DLD1 (cell line): Measurements from ENCODE around the gene AMBP.

Experiments
- in situ Hi-C: cut with HindIII; loops from 2 replicates; pipeline ENCODE4 v1.10.0; 2017; ENCODE audit warnings: low sequenced_read_pairs

Gene AMBP

DNA sequence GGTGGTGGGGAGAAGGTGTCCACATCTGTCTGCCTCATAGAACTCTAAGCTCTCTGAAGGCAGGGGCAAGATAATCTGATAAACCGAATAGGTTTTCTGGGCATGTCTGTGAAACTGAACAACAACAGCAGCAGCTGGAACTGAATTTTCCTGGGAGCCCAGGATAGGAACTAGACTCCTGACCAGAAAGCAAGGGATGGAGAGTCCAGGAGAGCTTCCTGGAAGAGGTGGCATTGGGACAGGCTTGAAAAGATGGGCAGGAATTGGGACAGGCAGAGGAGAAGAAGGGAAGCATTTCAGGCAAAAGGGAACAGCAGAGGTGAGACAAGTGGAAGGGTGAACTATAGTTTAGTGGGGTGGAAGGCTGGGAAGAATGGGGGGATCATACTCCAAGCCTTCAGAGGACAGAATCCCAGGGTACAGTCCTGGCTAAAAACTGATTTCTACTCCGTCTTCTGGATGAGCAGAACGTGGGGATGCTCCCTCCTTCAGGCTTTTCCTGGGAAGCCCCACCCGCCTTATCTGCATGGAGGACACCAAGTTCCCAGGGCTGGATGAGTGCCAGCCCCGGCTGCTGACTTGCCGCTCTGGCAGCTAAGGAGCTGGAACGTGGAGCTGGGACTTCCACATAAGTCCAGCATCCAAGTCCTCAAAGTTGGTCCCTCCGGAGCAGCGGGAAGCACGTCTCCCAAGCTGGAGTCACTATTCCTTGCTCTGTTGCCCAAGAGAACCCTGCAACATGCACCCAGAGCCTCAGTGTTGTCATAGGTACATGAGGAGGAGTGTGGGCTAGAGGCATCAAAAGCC is 34.9 kb upstream of the AMBP start:
- in situ Hi-C loops = no loop called here

DNA sequence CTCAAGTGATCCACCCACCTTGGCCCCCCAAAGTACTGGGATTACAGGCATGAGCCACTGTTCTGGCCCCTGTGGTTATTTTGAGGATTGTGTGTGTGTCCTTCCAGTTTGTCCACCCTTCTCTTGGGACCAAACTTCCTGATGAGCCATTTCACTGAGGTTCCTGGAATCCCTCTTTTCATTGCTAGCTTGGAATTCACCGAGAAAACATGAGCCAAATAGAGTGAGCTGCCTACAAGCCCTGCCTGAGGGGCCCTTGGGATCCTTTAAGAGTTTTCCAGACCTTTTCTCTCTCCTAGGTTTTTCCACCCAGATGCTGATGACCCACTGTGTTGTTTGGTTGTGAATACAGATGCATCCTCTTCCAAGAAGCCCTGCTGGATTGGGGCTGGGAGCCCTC is 34.2 kb upstream of the AMBP start:
- in situ Hi-C loops = no loop called here

DNA sequence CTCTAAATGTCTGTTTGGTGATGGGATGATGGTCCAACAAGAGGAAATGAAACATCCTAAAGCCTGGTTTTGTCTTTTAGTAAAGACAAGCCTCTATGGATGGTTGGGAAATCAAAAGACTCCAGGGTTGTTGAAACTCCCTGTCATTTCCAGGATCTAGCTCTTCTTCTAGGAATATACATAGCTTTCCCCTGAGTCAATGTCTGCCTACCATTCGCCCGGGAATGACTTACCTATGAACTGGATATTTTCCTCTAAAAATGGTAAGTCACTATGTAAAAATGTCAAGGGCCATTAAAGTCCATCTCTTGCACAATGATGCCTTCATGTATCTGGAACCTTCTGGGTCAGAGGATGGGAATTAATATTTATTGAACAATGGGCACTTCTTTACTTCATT is 32.1 kb upstream of the AMBP start:
- in situ Hi-C loops = no loop called here

DNA sequence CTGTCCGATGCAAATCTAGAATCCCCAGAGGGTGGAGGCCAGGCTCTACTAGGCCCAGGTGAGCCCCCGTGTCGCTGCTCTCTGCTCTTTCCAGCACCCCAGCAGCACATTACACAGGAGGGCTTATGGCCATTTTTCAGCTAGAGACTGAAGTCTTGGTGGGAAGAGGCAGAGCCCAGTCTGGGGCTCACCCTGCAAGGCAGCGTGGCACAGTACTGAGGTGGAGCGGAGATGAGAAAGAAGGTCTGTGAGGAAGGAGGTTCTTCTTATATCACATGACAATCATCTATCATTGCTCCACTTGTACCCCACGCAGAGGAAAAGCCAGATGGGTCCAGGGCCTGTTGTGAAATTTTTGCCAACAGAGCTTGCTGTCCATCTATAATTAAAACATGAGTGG is 31.0 kb upstream of the AMBP start:
- in situ Hi-C loops = loop anchor here (5.0 kb wide), 2 partner anchors 93 to 278 kb away; partner anchors contain the start of gene AKNA

DNA sequence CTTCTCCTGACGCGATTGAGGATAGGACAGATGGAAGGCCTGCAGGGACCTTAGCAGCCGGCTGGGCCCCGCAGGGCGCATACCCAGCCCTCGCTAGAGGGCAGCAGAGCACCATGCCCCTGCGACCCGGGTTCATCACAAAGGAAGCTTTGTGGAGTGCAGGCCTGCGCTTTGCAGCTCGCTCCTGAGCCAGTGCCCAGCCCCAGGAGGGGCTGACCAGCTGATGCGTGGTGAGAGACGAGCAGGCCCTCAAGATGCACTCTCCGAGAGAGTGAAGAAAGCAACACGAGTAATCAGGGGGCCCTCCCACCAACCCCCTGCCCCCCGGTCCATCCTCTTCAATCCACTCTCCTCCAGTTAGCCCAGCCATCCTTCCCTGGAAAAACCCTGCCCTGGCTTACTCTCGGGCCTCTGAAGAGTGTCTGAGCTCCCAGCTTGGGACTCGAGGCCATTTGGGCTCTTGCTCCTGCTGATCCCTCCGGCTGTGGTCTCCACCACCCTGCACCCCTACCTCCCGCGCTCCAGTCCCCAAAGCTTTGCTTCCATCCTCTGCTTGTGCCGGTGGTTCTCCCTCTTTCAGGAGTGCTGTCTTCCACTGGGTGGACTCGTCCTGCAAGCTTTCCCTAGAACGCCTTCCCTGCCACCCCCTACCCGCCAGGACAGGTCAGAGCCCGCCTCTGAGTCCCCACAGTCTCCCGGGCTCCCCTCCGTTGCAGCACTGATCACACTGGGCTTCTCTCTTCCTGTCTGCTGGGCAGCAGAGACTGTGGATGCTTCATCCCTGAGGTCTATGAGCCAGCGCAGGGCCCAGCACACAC is 30.1 kb upstream of the AMBP start:
- in situ Hi-C loops = loop anchor here (5.0 kb wide), 2 partner anchors 94 to 279 kb away; partner anchors contain the start of gene AKNA

DNA sequence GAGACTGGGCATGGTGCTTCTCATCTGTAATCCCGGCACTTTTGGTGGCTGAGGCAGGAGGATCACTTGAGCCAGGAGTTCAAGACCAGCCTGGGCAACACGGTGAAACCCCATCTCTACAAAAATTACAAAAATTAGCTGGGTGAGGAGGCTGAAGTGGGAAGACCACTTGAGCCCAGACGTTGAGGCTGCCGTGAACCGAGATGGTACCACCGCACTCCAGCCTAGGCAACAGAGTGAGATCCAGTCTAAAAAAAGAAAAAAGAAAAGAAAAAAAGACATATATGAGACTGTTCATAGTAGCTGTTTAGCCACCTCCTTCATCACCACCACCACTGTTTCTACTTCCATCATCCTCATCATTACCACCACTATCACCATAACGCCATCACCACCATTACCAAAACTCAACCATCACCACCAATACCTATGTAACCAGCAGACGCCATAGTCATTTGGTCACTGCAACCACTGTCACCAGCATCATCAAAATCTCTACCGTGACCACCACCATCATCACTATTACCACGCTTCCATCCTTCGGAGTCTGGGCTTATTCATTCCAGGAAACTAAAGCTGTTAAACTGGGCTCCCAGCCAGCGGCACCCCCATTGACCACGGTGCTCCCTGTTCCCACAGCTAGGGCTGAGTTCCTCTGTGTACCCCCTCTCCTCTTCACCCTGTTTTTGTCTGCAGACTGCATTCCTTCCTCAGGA is 29.3 kb upstream of the AMBP start:
- in situ Hi-C loops = loop anchor here (5.0 kb wide), 2 partner anchors 95 to 280 kb away; partner anchors contain the start of gene AKNA

DNA sequence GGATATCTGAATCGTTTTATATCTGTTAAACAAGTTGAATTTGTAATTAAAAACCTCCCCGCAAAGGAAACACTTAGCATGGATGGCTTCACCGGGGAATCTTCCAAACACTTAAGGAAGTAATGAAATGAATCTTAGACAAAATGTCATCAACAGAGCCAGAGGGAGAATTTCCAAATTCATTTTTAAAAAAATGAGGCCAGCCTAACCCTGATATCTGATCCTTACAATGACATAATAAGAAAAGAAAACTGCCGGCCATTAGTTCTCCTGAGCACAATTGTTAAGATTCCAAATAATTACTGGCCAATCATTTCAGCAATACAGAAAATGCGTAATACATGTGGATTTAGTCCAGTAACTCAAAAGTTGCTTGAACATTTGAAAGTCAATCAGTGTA is 27.1 kb upstream of the AMBP start:
- in situ Hi-C loops = loop anchor here (5.0 kb wide), 2 partner anchors 97 to 282 kb away; partner anchors contain the start of gene AKNA

DNA sequence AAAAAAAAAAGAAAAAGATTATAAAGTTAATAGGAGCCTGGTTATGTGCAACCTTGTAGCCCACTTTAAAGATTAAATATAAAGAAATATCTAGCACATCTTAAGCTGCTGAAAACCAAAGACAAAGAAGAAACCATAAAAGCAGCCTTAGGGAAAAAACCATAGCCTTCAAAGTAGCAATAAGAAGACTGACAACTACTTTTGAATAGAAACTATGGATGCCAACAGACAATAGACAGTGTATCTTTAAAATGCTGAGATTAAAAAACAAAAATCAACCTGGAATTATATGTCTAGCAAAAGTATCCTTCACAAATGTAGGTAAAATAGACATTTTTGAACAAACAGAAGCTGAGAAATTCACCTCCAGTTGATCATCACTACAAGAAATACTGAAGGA is 24.4 kb upstream of the AMBP start:
- in situ Hi-C loops = no loop called here

DNA sequence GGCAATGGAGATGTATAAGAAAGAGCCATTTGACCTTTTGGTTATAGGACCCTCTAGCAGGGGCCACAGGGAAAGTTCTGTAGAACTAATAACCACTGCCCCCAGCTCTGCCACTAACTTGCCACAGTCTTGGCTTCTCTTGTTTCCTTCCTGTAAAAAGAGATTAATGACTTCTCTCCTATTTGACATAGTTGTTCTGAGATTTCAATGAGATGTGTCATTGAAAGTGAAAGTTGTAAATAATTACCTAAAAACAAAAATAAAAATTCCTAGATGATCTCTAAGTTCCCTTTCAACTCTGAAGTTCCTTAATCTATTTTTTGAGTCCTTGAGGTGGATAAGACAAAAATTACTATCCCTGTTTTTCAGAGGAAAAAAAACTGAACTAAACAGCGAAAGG is 22.4 kb upstream of the AMBP start:
- in situ Hi-C loops = no loop called here

DNA sequence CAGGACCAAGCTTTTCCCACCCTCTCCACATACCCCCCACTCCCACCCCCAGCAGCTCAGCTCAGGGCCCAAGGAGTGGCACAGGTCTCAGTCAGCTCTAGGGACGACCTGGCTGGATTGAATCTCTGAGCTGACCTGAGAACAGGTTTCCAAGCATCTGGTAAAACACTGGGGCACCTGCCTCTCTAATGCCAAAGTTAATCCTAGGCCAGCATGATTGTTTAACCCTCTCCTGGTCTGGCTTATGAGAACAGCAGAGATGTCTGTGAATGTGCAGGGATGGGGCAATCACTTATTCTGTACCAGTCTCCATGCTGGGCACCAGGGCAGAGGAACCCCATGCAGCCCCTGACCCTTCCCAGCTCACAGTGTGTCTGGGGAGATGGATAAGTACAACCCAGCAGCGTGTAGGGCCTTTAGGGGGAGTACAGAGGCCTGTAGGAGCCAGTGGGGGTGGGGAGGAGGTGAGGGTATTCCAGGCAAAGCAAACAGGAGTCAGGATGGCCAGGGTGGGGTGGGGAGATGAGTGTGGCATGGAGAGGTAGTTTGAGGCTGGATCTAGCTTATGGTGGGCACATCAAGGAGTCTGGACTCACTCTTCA is 21.7 kb upstream of the AMBP start:
- in situ Hi-C loops = loop anchor here (25.0 kb wide), 1 partner anchor 188 kb away; no protein-coding TSS in a partner anchor

DNA sequence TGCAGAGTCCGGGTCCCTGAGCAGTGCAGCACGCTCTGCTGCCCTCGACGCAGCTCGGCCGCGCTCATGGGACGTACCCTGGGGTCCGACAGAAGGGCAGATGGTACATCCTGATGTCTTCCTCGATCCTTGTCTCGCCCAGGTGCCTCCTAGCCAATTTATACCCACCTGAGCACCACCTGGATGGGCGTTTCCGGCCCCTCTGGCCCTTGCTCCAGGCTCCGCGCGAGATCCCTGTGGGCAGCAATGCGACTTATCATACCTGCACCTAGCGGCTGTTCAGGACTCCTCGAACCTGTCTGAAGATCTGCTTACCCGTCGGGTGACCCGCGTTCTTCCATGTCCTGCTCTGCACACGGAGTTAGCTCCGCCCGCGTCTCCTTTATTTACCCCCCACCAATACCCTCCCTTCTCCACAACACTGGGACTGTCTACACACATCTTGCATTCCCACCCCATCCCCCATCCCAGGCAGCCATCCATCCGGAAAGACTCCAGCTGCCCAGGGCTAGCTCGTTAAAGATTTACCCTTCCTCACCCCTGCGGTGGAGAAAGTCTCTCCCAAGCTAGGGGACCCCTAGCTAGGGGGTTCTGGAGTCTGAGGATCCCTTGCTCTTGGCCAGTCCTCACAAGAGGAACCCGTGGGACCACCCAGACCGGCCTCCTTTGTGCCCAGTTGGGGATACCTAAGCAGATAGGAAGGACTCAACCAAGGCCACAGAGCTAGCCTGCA is 21.0 kb upstream of the AMBP start, which contains the start of gene KIF12:
Gene KIF12, minus strand, starts transcription at position 357 of the 733 bp plus-strand sequence. Its CDS starts 16 bp downstream, at position 341.
- in situ Hi-C loops = loop anchor here (25.0 kb wide), 1 partner anchor 188 kb away; no protein-coding TSS in a partner anchor

DNA sequence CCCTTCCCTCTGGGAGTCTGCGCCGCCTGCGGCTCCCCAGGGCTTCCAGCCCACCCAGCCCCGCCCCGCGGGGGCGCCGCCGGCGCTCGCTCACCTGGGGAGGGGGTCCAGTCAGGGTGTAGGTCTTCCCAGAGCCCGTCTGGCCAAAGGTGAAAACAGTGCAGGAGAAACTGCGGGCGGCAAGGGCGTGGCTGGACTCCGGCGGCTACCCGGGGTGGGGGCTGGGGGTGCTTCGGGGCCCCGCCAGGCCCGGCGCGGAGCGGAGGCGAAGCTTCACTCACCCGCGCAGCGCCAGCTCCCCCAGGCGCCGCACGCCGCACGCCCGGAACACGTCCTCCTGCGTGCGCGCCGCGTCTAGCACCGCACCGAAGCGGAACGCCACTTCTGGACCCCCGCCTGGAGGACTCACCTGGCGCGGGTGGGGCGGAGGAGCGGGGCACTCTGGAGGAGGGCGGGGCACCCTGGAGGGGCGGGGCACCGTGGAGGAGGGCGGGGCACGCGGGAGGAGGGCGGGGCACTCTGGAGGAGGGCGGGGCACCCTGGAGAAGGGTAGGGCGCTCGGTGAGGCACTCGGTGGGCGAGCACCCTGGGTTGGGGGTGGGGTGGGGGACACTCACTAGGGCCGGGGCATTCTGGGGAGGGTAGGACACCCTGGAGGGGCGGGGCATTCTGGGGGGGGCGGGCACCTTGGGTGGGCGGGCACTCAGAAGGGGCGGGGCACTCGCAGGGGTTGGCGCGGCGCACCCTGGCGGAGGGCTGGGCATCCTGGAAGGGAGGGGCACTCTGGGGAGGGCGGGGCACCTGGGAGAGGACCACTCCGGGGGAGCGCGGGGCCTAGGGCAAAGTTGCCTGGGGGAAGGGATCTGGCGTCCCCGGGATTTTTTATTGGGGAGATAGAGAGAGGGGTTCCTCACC is 20.2 kb upstream of the AMBP start:
- in situ Hi-C loops = loop anchor here (25.0 kb wide), 1 partner anchor 189 kb away; no protein-coding TSS in a partner anchor

DNA sequence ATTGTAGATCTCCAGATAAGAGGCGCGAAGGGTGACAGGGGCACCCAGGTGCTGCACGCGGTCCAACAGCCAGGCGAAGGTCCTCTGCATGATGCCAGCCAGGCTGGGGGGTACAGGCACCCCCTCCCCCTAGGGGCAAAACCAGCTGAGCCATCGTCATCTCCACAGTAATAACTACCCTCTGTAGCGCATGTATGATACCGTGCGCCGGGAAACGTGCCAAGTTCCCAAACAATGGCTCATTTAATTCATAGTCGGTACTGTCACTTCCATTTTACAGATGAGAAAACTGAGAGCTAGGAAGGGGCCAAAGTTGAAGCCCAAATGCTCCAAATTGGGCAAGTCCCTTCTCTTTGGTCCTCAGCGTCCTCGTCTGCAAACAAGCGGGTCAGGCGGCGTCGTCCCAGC is 19.5 kb upstream of the AMBP start:
- in situ Hi-C loops = loop anchor here (25.0 kb wide), 1 partner anchor 190 kb away; no protein-coding TSS in a partner anchor

DNA sequence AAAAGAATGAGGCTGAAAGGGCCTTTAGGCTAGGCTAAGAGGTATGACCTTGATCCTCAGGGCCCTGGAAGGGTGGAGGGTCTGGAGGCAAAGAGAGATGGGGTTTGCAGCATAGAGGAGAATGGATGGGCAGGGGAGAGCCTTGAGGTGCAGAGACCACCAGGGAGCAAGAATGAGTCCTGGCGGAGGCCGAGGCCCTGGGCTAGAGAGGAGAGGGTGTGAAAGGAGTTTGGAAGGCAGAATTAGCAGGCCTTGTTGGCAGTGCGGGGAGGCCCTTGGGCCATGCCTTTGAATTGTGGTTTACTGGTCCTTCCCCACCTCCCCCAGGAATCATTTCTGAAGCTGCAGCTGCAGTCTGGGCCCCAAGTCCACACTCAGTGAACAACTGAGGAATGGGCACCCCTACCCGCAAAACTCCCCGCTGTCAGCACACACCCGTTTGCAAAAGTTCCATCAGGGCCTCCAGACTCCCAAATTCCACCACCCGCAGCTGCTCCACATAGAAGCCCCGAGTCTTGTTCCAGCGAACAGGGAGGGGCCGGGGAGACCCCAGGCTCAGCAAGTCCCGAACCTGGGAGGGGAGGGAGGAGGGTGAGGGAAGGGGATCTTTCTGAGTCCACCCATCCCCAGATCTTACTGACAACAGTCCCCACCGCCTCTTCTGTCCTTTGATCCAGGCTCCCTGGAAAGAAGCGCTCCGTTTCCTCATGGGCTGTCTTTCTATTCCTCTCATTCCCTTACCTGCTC is 18.9 kb upstream of the AMBP start:
- in situ Hi-C loops = loop anchor here (25.0 kb wide), 1 partner anchor 190 kb away; no protein-coding TSS in a partner anchor

DNA sequence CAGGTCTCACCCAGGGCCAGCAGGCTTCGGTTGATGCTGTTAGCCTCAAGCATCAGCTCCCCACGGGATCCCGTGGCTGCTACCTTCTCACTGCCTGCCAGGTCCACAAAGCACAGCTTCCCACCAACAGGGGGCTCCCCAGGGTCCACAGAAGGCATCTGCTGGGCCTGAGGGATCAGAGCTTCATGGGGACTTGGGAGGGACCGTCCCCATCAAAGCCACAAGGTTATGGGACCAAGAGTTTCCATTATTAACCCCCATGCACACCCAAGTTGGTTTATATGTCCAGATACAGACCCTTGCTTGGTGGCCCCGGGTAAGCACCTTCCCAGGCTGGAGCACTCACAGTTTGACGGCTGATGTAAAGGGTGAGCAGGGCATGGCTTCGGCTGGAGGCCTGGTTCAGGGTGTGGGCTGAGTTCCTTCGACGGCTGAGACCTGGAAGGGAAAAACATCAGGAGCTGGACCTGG is 18.0 kb upstream of the AMBP start:
- in situ Hi-C loops = loop anchor here (25.0 kb wide), 1 partner anchor 191 kb away; no protein-coding TSS in a partner anchor

DNA sequence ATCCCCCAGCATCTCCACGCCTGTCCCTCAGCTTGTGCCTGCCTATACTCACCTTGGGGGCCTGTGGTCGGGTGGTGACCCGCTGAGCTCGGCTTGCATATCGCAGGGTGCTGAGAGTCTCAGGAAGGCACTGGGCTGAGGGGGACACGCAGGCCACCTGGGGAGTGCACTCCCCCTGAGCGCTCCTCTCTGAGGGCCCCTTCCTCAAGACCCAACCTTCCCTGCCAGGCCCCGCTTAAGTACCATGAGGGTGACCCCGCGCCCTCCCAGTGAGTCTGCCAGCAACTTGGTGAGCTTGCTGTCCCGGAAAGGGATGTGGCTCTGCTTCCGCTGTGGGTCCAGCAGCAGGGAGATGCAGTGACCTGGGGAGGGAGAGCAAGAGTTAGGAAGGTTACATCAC is 16.9 kb upstream of the AMBP start:
- in situ Hi-C loops = loop anchor here (25.0 kb wide), 1 partner anchor 192 kb away; no protein-coding TSS in a partner anchor

DNA sequence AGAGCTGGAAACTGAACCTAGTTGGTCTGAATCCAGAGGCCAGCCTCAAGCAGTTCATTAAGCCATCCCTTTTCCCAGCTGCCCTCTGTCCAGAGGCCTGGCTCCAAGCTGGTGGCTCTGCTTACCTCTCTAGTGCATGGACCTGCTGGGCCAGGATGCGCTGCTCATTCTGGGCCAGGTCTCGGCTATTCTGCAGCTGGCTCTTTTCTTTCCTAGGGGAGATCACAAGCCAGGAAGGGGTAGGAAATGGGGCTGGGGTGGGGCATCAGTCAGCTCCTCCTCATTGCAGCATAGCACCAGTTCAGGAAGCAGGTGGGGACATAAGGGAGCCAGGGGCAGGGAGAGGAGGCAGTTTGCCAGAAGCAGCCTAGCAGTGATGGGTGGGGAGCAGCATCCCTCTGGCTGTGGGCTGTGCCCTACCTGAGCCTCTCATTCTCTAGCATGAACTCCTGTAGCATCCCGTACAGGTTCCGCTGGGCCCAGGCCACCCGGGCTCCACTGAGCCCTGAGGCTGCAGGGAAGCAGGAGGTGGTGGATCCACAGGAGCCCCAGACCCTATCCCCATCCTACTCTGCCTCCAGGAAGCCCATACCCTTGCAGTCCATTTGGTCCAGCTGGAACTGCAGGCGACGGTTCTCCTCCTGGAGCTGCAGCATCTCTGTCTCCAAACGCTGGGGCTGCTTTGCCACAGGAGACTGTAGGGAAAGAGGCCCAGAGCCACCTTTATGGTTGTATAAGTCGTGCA is 15.8 kb upstream of the AMBP start:
- in situ Hi-C loops = loop anchor here (25.0 kb wide), 1 partner anchor 193 kb away; no protein-coding TSS in a partner anchor
